H54 (cell line): Measurements from ENCODE around the gene OPA3.

Source experiments
- DNase-seq: peaks from one replicate; pipeline ENCODE4 v3.0.0; 2011; ENCODE audit warnings: low spot score, mixed read lengths; ENCODE audit not compliant: insufficient read length
- FAIRE-seq: peaks from 3 replicates; lab custom pipeline; 2011; peaks lifted over from hg19 to GRCh38; lab: Jason Lieb, UNC
- POLR2A ChIP-seq: IDR thresholded peaks from 2 replicates; pipeline ENCODE4 v1.6.1; 2011; ENCODE audit warnings: low read depth, mild to moderate bottlenecking, low read length

The OPA3 gene

GRCh38 chr19:45505151-45505995, 79.2 kb downstream of the OPA3 start:
- FAIRE-seq (no peak), DNase-seq (no peak)
- no peak for TF ChIP-seq POLR2A

- DNase-seq (no peak), FAIRE-seq (no peak)
- TF ChIP-seq POLR2A, result no peak
Observed at GRCh38 chr19:45503909-45504308, 80.7 kb downstream of the OPA3 start.

GRCh38 chr19:45502111-45502510, 82.5 kb downstream of the OPA3 start:
- no peak for TF ChIP-seq POLR2A
- DNase-seq (no peak), FAIRE-seq (no peak)

GRCh38 chr19:45501730-45502014, 82.9 kb downstream of the OPA3 start:
- FAIRE-seq (no peak), DNase-seq (no peak)
- TF ChIP-seq POLR2A, result no peak

- FAIRE-seq (no peak), DNase-seq (no peak)
- TF ChIP-seq POLR2A, result no peak
Observed at GRCh38 chr19:45500918-45501729, 83.5 kb downstream of the OPA3 start.

- FAIRE-seq (no peak), DNase-seq (no peak)
- no peak for TF ChIP-seq POLR2A
Observed at GRCh38 chr19:45499196-45500180, 85.1 kb downstream of the OPA3 start.

GRCh38 chr19:45498411-45499195, 86.0 kb downstream of the OPA3 start, which contains the start of gene PPM1N:
Gene PPM1N (plus strand): TSS chr19:45498443. CDS start chr19:45498473, 30 bp downstream.
- FAIRE-seq (no peak), DNase-seq (no peak)
- no peak for TF ChIP-seq POLR2A

GRCh38 chr19:45497791-45498190, 86.8 kb downstream of the OPA3 start:
- DNase-seq (no peak), FAIRE-seq (no peak)
- TF ChIP-seq POLR2A, result no peak

- DNase-seq (no peak), FAIRE-seq (no peak)
Observed at GRCh38 chr19:45496349-45496953, 88.2 kb downstream of the OPA3 start.

GRCh38 chr19:45495178-45495577, 89.4 kb downstream of the OPA3 start:
- FAIRE-seq, result no peak
- TF ChIP-seq POLR2A, result no peak
- DNase-seq, result no peak

More at GRCh38 chr19:45496349-45496953, 88.2 kb downstream of the OPA3 start:
- no peak for TF ChIP-seq POLR2A

- TF ChIP-seq POLR2A, result no peak
Observed at GRCh38 chr19:45494261-45494916, 90.2 kb downstream of the OPA3 start.

More at GRCh38 chr19:45494261-45494916, 90.2 kb downstream of the OPA3 start:
- no peak for DNase-seq
- no peak for FAIRE-seq
